GM21737 (cell line): ENCODE data around the gene ZBED3.
"Not testable (repeated sequence)": the region's sequence is repeated elsewhere in the genome, so short reads cannot be mapped to it uniquely, and the experiment has no call there.

Experiments
- ATAC-seq: cut with Tn5 transposase; IDR thresholded peaks from one replicate; pipeline ENCODE4 v1.9.1; 2021; ENCODE audit warnings: mild to moderate bottlenecking, moderate library complexity; ENCODE audit not compliant: unreplicated experiment

Gene ZBED3

DNA sequence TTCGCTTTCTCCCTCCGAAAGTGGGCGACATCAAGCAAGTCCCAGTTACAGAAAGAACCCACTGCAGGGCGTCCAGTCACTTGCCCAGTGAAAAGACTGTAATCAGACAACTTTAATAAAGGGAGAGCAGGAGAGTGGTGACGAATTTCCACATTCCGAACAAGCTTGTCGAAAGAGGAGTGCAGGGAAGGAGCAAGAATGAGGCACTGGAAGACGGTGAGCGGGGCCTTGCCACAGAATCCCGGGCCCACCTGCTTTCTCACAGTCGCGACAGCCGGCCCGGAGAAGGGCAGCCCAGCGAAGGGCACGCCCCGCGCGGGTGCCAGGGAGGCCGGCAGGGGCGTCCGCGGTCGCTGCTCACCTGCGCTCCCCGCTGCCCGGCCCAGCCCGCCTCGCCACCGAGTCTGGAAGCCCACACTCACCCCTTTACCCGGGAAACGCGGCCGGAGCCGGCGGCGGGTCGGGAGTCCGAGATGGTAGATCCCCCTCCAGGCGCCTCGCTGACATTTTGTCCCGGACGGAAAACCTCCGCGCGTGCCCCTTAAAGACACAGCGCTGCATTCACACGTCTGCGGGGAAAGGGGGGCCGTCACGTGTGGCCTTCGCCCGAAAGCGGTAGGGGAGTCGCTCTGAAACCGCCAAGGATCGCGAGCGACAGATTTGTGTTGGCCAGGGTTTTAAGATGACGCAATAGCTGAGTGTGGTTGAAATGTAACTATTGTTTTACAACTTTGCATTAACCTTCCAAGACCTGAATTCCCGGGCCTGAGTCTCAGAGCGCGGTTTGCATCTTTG, at the start of gene ZBED3:
ZBED3 (minus strand) TSS at position 597 of the 795 bp plus-strand sequence. CDS start 9,407 bp downstream, outside the sequence.
- ATAC-seq = peak; percentile 63

DNA sequence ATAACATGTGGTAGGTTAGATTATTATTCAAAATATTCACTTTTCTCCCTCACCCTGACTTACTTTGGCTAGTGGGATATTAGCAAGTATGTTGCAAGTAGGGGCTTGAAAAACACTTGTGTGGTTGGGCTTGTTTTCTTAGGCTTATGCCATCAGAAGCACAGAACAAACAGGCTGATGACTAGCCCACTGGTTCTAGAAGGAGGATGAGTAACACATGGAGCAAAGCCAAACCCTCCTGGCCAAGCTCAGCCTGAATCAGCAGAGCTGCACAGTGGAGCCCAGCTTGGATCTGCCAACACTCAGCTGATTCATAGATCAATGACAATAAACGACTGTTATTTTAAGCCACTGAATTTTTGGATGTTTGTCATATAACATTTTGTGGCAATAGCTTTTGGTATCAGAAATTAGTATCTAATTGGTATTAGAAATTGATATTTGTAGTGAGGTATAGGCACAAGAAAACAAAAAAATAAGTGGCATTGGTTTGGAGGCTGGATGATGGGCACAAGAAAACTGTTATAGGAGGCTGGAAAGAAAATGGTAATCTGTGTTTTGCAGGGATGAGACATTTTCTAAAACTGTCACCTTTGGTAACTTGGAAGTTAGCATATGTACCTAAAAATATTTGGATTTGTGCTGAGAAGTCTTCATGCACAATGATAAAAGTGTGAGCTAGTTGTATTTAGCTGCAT, 46.1 kb upstream of the ZBED3 start:
- no peak for ATAC-seq

DNA sequence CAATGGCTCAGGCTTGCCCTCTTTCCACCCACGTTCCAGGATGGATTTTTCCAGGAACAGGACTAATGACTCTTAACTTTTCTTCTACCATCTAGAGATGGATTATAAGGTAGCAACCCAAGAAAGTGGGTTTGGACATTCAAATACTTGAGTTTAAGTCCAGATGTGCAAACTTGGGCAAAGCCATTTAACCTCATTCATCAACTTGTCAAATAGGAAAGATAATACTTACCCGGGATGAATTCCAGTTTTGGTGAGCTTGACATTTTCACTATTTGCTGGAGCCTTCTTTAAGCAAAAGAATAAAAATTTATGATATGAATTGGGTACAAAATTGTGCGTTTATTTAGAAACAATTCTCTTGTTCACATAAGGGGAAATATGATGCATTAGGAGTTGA, 44.3 kb upstream of the ZBED3 start:
- no peak for ATAC-seq

- ATAC-seq = no peak
Measured at GRCh38 chr5:77129391-77129990, 42.4 kb upstream of the ZBED3 start.

DNA sequence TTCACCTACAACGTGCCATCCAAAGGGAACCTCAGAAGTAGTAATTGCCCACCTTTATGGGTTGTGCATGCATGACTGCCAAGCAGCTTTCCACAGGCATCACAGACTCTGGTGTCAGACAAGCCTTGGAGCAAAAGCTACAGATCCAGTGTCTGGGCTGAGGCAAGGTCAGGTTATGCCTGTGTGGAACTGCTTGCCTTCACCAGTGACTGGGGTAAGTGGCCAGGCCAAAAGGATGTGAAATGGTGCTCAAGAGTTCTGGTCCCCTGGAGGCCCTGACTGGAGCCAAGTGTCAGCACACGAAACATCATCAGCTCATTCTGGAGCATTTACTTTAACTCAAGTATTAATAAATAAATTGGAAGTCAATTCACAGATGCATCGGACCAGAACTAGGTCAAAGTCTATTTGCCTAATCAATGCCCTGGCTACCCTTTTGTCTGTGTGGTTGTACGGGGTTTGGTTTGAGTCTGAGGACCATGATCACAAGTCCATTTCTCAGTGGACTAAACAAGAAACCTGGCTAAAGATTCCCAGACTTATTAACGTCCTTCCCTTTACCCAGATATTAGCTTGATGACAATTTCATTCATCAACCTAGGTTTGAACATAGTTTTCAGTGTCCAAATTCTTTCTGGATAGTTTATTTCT, 41.5 kb upstream of the ZBED3 start:
- no peak for ATAC-seq

GRCh38 chr5:77123057-77123456, 36.0 kb upstream of the ZBED3 start:
- no peak for ATAC-seq

- no peak for ATAC-seq
Measured at GRCh38 chr5:77120706-77121105, 33.6 kb upstream of the ZBED3 start.

- ATAC-seq = no peak
Measured at GRCh38 chr5:77120086-77120485, 33.0 kb upstream of the ZBED3 start.

GRCh38 chr5:77117161-77117560, 30.1 kb upstream of the ZBED3 start:
- ATAC-seq = no peak

DNA sequence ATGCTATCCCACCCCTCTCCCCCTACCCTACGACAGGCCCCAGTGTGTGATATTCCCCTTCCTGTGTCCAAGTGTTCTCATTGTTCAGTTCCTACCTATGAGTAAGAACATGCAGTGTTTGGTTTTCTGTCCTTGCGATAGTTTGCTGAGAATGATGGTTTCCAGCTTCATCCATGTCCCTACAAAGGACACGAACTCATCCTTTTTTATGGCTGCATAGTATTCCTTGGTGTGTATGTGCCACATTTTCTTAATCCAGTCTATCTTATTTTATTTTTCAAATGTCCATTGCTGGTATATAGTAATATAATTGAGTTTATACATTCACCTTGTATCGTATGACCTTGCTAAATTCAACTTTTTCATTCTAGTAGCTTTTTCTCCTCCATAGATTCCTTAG, 19.9 kb upstream of the ZBED3 start:
- ATAC-seq = not testable (repeated sequence)

- ATAC-seq = no peak
Measured at GRCh38 chr5:77104813-77105212, 17.7 kb upstream of the ZBED3 start.

DNA sequence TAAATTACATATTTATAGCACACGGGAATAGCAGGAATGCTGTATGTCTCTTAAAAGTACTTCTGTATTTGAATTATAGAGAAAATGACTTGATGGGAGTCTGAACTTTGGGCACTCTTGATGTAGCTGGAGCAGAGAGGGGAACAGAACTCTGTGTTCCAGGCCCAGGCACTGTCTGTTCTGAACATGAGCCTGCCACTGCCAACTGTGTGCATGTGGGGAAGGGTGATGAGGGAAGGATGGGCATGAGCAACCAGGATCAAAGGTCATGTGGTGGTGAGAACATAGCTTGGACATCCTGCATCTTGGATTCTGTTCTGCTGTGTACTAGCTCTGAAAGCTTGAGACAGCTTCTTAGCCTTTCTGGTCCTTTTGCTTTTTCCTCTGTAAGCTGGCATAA, 16.4 kb upstream of the ZBED3 start:
- no peak for ATAC-seq

GRCh38 chr5:77102549-77102948, 15.5 kb upstream of the ZBED3 start:
- no peak for ATAC-seq

DNA sequence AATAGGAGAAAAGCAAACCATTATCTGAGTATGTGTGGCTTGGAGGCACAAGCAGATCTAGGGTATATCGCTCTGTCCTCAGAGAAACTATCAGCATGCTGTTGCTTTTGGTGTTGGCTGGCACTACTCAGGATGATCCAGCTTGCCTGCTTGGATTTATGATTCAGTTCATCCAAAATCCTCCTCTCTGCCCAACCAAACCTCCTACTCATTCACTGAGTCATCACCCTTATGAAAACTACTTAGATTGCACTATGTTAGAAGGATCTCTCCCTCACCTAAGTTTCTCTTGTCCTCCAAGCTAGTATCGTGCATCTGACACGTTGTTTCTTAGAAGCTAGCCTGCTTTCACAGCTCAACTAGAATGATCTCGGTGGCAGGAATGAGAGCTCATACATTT, 14.2 kb upstream of the ZBED3 start:
- ATAC-seq = no peak

- no peak for ATAC-seq
Measured at GRCh38 chr5:77095189-77095588, 8.1 kb upstream of the ZBED3 start.

- no peak for ATAC-seq
Measured at GRCh38 chr5:77087484-77088261, 588 bp upstream of the ZBED3 start.

DNA sequence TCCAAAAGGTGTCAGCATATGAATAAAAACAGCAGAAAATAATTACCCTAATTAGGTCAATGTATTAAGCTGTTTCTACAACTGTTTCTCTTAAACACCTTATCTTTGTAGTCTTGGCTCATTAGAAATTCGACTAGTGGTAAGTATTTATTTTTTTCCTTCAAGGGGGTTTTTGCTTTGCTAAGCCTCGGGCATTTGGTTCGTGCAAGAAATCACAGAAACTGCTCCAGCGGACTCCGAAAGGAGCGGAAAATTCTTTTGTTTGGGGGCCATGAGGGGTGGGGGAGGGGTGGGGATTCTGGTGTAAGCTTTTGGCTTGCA, 757 bp downstream of the ZBED3 start:
- ATAC-seq = no peak

DNA sequence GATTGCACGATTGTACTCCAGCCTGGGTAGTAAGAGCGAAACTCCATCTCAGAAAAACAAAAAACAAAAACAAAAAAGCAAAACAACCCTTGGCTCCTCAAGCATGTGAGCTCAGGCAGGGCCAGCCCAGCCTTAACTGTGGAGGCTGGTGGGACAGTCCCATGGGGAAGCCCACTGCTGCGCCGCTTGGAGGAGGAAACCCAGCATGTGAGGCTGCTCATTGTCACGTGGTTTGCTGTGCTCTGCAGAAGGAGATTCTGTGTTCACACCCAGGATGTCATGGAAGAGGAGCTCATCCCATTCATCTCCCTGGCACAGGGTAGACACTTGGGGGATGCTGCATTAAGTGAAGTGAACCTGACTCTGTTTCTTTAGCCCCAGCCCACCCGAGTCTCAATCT, 4.0 kb downstream of the ZBED3 start:
- ATAC-seq = no peak

DNA sequence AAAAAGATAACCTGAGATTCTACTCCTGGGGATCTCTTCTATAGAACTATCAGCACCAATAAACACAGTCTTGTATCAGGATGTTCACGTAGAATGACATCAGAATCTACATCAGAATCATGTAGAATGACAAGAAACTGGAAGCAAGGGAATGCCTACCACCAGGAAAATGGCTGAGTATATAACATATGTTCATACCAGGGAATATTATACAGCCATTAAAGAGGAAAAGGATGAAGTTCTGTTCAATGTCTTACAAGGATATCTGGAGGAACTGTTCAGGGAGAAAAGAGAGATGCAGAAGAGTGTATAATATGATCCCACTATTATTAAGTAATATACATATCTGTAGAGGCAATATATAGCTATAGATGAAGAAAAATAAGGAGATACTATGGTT, 4.8 kb downstream of the ZBED3 start:
- ATAC-seq = no peak

GRCh38 chr5:77080905-77081304, 6.2 kb downstream of the ZBED3 start:
- no peak for ATAC-seq

GRCh38 chr5:77080479-77080878, 6.6 kb downstream of the ZBED3 start:
- not testable (repeated sequence) for ATAC-seq
